HCT116 (cell line): ENCODE data around the gene MAN2B2. TPM values are rescaled to one million over a fixed set of nuclear protein-coding genes. Genes with fewer than 3 reads are reported as not detected.

ENCODE experiments used
- ATAC-seq: fragments of 200-7000 bp; cut with Tn5 transposase; 2 replicates; pipeline ENCODE4 v1.9.1; 2020; ENCODE audit warnings: mild to moderate bottlenecking, moderate library complexity
- BruUV-seq: library from RNA; stranded (reverse); fragments of 400-500 nt; replicated peaks from 2 replicates; lab custom pipeline; 2021; lab: Mats Ljungman, UMichigan
- CTCF ChIA-PET: fragments of 300-600 bp; sonication (Branson Sonifier 250); formaldehyde crosslinking; loops from one replicate; lab custom pipeline; 2021; ENCODE audit warnings: antibody characterized with exemption; lab: Charles Lee
- POLR2A ChIA-PET: fragments of 300-600, 350-600 bp; sonication (Branson Sonifier 250); formaldehyde crosslinking; loops from one replicate; lab custom pipeline; 2021; ENCODE audit warnings: antibody characterized with exemption; lab: Charles Lee
- RAD21 ChIA-PET, 2 experiments: fragments of 300-600 bp; sonication (Branson Sonifier 250); formaldehyde crosslinking; loops; one replicate each; lab custom pipeline; 2023; ENCODE audit warnings: low total read pairs in 2 of 2; ENCODE audit not compliant: uncharacterized antibody in 2 of 2, unreplicated experiment in 2 of 2, low non-redundant PET in 1 of 2; lab: Charles Lee
- DNase-seq: peaks from one replicate; pipeline ENCODE4 v3.0.0-alpha.2; 2010; ENCODE audit warnings: low read depth, low spot score
- H2AFZ ChIP-seq: fragments of 200-600 bp; shearing (Covaris generic), sonication (generic); 2 replicates; pipeline ENCODE4 v1.6.1; 2017; ENCODE audit warnings: low read depth, mixed run types, mixed read lengths, antibody characterized with exemption, low read length; ENCODE audit not compliant: poor library complexity, severe bottlenecking
- H3K27ac ChIP-seq: 2 replicates; pipeline ENCODE4 v1.5.1; 2012; ENCODE audit warnings: low read depth, low read length
- H3K27me3 ChIP-seq: fragments of 200-600 bp; sonication (generic); 2 replicates; pipeline ENCODE4 v1.6.1; 2016; ENCODE audit warnings: mixed run types, low read length, mixed read lengths; ENCODE audit not compliant: insufficient read depth
- H3K36me3 ChIP-seq, 2 experiments: fragments of 200-500 bp in 1 of 2; fragments of 200-600 bp in 1 of 2; sonication (Bioruptor generic) in 1 of 2; sonication (generic) in 1 of 2; 2 replicates each; pipeline versions ENCODE4 v1.5.1 to v1.6.1; 2014 to 2016; ENCODE audit warnings: low read length in 2 of 2, inconsistent platforms in 1 of 2, mixed read lengths in 1 of 2, mixed run types in 1 of 2; ENCODE audit not compliant: insufficient read depth in 2 of 2, control insufficient read depth in 1 of 2
- H3K4me1 ChIP-seq, 2 experiments: fragments of 200-600 bp in 1 of 2; sonication (generic) in 1 of 2; 2 replicates each; pipeline versions ENCODE4 v1.5.1 to v1.6.1; 2012 to 2017; ENCODE audit warnings: low read length in 2 of 2, inconsistent platforms in 1 of 2, mild to moderate bottlenecking in 1 of 2, mixed read lengths in 1 of 2, mixed run types in 1 of 2, moderate library complexity in 1 of 2; ENCODE audit not compliant: insufficient read depth in 2 of 2, control insufficient read depth in 1 of 2
- H3K4me2 ChIP-seq: fragments of 200-600 bp; sonication (generic); 2 replicates; pipeline ENCODE4 v1.6.1; 2017; ENCODE audit warnings: mixed run types, low read length, mixed read lengths
- H3K4me3 ChIP-seq, 2 experiments: fragments of 200-600 bp in 1 of 2; sonication (generic) in 1 of 2; replicated peaks in 1 of 2; 2 replicates each; pipeline ENCODE4 v1.5.1; 2011 to 2016; ENCODE audit warnings: low read length in 2 of 2, control low read depth in 1 of 2, low read depth in 1 of 2, mild to moderate bottlenecking in 1 of 2, mixed read lengths in 1 of 2, mixed run types in 1 of 2
- H3K79me2 ChIP-seq: fragments of 200-600 bp; sonication (generic); 2 replicates; pipeline ENCODE4 v1.6.1; 2017; ENCODE audit warnings: mild to moderate bottlenecking, mixed run types, low read length, moderate library complexity, mixed read lengths; ENCODE audit not compliant: insufficient read depth
- H3K9ac ChIP-seq: fragments of 200-600 bp; sonication (generic); 2 replicates; pipeline ENCODE4 v1.6.1; 2016; ENCODE audit warnings: low read length, mixed read lengths
- H3K9me2 ChIP-seq: fragments of 200-600 bp; sonication (generic), shearing (Covaris generic); 2 replicates; pipeline ENCODE4 v1.6.1; 2017; ENCODE audit warnings: mixed run types, mild to moderate bottlenecking, moderate library complexity; ENCODE audit not compliant: insufficient read depth
- H3K9me3 ChIP-seq, 2 experiments: fragments of 200-500 bp in 1 of 2; fragments of 200-600 bp in 1 of 2; sonication (Bioruptor generic) in 1 of 2; sonication (generic) in 1 of 2; 2 replicates each; pipeline ENCODE4 v1.6.1; 2014 to 2017; ENCODE audit warnings: low read length in 2 of 2, mixed read lengths in 2 of 2, inconsistent platforms in 1 of 2, low read depth in 1 of 2, mild to moderate bottlenecking in 1 of 2, mixed run types in 1 of 2, moderate library complexity in 1 of 2; ENCODE audit not compliant: control insufficient read depth in 1 of 2, insufficient read depth in 1 of 2
- H4K20me1 ChIP-seq: fragments of 200-600 bp; sonication (generic), shearing (Covaris generic); 2 replicates; pipeline ENCODE4 v1.6.1; 2017; ENCODE audit warnings: mixed run types, mild to moderate bottlenecking, moderate library complexity; ENCODE audit not compliant: insufficient read depth
- CBX3 ChIP-seq: IDR thresholded peaks from 2 replicates; pipeline ENCODE4 v1.6.1; 2012; ENCODE audit warnings: low read depth
- CEBPB ChIP-seq: IDR thresholded peaks from 2 replicates; pipeline ENCODE4 v1.6.1; 2012; ENCODE audit warnings: low read depth
- EGR1 ChIP-seq: IDR thresholded peaks from 2 replicates; pipeline ENCODE4 v1.6.1; 2012; ENCODE audit warnings: low read depth
- EZH2 ChIP-seq: fragments of 200-600 bp; sonication (generic); IDR thresholded peaks from 2 replicates; pipeline ENCODE4 v1.6.1; 2017; ENCODE audit warnings: antibody characterized with exemption, mixed run types
- EZH2phosphoT487 ChIP-seq: fragments of 200-600 bp; IDR thresholded peaks from 2 replicates; pipeline ENCODE4 v1.6.1; 2018; ENCODE audit warnings: antibody characterized with exemption, borderline replicate concordance
- FOSL1 ChIP-seq: IDR thresholded peaks from 2 replicates; pipeline ENCODE4 v1.6.1; 2012; ENCODE audit warnings: low read depth
- JUND ChIP-seq: IDR thresholded peaks from 2 replicates; pipeline ENCODE4 v1.6.1; 2012
- POLR2A ChIP-seq: IDR thresholded peaks from 2 replicates; pipeline ENCODE4 v1.7.0; 2011; ENCODE audit warnings: borderline replicate concordance; ENCODE audit not compliant: insufficient read depth, insufficient read length; ENCODE audit errors: extremely low read depth
- POLR2AphosphoS5 ChIP-seq: IDR thresholded peaks from 2 replicates; pipeline ENCODE4 v1.6.1; 2011; ENCODE audit warnings: mild to moderate bottlenecking, low read depth, low read length, moderate library complexity
- SP1 ChIP-seq: IDR thresholded peaks from 2 replicates; pipeline ENCODE4 v1.6.1; 2012; ENCODE audit warnings: low read depth
- TCF7L2 ChIP-seq: IDR thresholded peaks from 2 replicates; pipeline ENCODE4 v1.7.0; 2011; ENCODE audit warnings: borderline replicate concordance, inconsistent platforms; ENCODE audit not compliant: insufficient read depth, insufficient read length; ENCODE audit errors: extremely low read depth
- ZFX ChIP-seq: fragments of 450-650 bp; IDR thresholded peaks from 2 replicates; pipeline ENCODE4 v1.6.1; 2017
- ZNF274 ChIP-seq: fragments of 200-500 bp; sonication (Bioruptor generic); IDR thresholded peaks from 2 replicates; pipeline ENCODE4 v1.6.1; 2014; ENCODE audit warnings: mild to moderate bottlenecking, low read depth, low read length, inconsistent platforms
- intact Hi-C: fragments of 100-400 bp; cut with micrococcal nuclease; formaldehyde crosslinking; loops from 2 replicates; pipeline ENCODE4 v1.10.0; 2022
- total RNA-seq: library from RNA; stranded (reverse); gene quantifications from one replicate; pipeline ENCODE4 v1.2.1, GENCODE V29; 2021; ENCODE audit not compliant: unreplicated experiment
- TF ChIP-seq, protein P1 (sequence below): IDR thresholded peaks from 2 replicates; pipeline ENCODE4 v1.6.1; 2012; ENCODE audit warnings: low read depth
- TF ChIP-seq, protein P2 (sequence below), 3 experiments: fragments of 200-600 bp in 1 of 3; sonication (generic) in 1 of 3; IDR thresholded peaks in 2 of 3; conservative IDR thresholded peaks in 1 of 3; 2 replicates each; pipeline ENCODE4 v1.5.1; 2012 to 2017; ENCODE audit warnings: low read depth in 2 of 3, low read length in 2 of 3, antibody characterized with exemption in 1 of 3, borderline replicate concordance in 1 of 3, control low read depth in 1 of 3, mild to moderate bottlenecking in 1 of 3, mixed read lengths in 1 of 3, mixed run types in 1 of 3, moderate library complexity in 1 of 3; ENCODE audit not compliant: insufficient read depth in 1 of 3

Gene MAN2B2
- total RNA-seq, 1 experiment from 2014 or later: 18.0 TPM

DNA sequence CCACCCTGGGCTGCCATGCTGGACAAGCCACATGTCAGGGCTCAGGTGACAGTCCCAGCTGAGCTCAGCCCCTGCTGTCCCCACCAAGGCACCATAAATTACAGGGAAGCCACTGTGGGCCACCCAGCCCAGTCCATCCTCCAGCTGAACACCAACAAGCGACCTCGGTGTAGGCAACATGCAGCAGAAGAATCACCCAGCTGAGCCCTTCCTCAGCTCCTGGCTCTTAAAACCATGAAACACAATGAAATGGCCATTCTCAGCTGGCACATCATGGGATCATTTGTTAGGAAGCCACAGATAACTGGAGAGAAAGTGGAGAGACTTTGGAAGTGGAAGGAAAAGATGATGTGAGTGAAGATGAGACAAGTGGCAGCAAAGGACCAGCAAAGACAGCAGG is 23.3 kb upstream of the MAN2B2 start:
- TF ChIP-seq EGR1: no peak
- no peak for TF ChIP-seq POLR2AphosphoS5
- TF ChIP-seq CEBPB: no peak
- TF ChIP-seq JUND: no peak
- TF ChIP-seq, protein P1, sequence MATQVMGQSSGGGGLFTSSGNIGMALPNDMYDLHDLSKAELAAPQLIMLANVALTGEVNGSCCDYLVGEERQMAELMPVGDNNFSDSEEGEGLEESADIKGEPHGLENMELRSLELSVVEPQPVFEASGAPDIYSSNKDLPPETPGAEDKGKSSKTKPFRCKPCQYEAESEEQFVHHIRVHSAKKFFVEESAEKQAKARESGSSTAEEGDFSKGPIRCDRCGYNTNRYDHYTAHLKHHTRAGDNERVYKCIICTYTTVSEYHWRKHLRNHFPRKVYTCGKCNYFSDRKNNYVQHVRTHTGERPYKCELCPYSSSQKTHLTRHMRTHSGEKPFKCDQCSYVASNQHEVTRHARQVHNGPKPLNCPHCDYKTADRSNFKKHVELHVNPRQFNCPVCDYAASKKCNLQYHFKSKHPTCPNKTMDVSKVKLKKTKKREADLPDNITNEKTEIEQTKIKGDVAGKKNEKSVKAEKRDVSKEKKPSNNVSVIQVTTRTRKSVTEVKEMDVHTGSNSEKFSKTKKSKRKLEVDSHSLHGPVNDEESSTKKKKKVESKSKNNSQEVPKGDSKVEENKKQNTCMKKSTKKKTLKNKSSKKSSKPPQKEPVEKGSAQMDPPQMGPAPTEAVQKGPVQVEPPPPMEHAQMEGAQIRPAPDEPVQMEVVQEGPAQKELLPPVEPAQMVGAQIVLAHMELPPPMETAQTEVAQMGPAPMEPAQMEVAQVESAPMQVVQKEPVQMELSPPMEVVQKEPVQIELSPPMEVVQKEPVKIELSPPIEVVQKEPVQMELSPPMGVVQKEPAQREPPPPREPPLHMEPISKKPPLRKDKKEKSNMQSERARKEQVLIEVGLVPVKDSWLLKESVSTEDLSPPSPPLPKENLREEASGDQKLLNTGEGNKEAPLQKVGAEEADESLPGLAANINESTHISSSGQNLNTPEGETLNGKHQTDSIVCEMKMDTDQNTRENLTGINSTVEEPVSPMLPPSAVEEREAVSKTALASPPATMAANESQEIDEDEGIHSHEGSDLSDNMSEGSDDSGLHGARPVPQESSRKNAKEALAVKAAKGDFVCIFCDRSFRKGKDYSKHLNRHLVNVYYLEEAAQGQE: no peak
- TF ChIP-seq EZH2: no peak
- TF ChIP-seq TCF7L2: no peak
- TF ChIP-seq FOSL1: no peak
- no peak for TF ChIP-seq ZFX
- no peak for TF ChIP-seq CBX3
- no peak for TF ChIP-seq POLR2A
- TF ChIP-seq EZH2phosphoT487: no peak
- TF ChIP-seq, protein P2, sequence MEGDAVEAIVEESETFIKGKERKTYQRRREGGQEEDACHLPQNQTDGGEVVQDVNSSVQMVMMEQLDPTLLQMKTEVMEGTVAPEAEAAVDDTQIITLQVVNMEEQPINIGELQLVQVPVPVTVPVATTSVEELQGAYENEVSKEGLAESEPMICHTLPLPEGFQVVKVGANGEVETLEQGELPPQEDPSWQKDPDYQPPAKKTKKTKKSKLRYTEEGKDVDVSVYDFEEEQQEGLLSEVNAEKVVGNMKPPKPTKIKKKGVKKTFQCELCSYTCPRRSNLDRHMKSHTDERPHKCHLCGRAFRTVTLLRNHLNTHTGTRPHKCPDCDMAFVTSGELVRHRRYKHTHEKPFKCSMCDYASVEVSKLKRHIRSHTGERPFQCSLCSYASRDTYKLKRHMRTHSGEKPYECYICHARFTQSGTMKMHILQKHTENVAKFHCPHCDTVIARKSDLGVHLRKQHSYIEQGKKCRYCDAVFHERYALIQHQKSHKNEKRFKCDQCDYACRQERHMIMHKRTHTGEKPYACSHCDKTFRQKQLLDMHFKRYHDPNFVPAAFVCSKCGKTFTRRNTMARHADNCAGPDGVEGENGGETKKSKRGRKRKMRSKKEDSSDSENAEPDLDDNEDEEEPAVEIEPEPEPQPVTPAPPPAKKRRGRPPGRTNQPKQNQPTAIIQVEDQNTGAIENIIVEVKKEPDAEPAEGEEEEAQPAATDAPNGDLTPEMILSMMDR (IDR thresholded peaks at IDR 0.05 in 2 of 3, conservative IDR thresholded peaks at IDR 0.05 in 1 of 3; ENCODE audit: borderline replicate concordance in 1 of 3, insufficient read depth in 1 of 3, low read depth in 2 of 3, low read length in 2 of 3): no peak
- no peak for TF ChIP-seq SP1
- TF ChIP-seq ZNF274: no peak
- TF ChIP-seq, all 23 proteins: peak for 0
- CTCF ChIA-PET: no interaction called here
- intact Hi-C loops: no loop called here

More for the DNA sequence above, 23.3 kb upstream of the MAN2B2 start:
- no TSS peak for BruUV-seq
- Histone ChIP-seq H3K79me2 (no peaks in the 10 kb centered on the region), H3K4me3 (no peak overlapping the region), H3K9me3 (no peaks in the 10 kb centered on the region), H3K27ac (no peak overlapping the region), H3K9ac (no peak overlapping the region), H3K4me1 (no peaks in the 10 kb centered on the region), H3K4me2 (no peak overlapping the region), H2AFZ (no peak overlapping the region), H3K36me3 (no peaks in the 10 kb centered on the region), H4K20me1 (no peaks in the 10 kb centered on the region), H3K9me2 (no peaks in the 10 kb centered on the region), H3K27me3 (peaks cover 51% of the 10 kb centered on the region)
- ChIA-PET POLR2A (no interaction called here), RAD21 (no interaction called here)
- ATAC-seq: no peak
- no peak for DNase-seq
